ENCODE data around the gene SUMO3.

Gene SUMO3

DNA sequence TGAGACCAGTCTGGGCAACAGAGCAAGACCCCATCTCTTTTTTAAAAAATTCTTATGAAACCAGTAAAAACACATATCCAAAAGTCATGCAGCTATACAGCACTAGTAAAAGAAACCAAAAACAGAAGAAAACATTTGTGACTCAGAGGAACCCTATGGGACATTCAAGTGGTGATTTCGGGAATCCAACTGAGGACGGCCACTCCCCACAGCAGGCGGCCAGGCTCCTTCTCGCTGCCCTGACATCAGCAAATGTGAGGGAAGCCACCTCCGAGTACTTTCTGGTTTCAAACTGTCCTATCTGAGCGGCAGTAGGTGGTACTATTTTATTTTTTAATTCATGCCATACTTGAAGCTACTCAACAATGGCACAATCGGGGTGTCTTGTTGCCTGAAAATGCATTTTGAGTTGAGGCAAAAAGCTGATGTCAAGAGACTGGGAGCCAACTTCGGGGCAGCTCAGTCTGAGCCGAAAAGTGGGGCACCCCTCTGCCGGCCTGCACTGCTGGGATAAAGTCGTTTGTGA, 3.3 kb downstream of the SUMO3 start:
- peaks cover 5% of the 10 kb centered on the region; the same call in 1 of the 2 replicates for H3K9me3 ChIP-seq
- no peak overlapping the region for H3K4me3 ChIP-seq
- no peaks in the 10 kb centered on the region for H3K27me3 ChIP-seq (ENCODE audit: low read depth)
- DNase-seq (ENCODE audit: low spot score in 2 of 2): no peak
- in situ Hi-C loops (cut with MboI; ENCODE audit: low sequenced_read_pairs): no loop called here
- no peaks in the 10 kb centered on the region for H3K4me1 ChIP-seq
- peaks cover 7% of the 10 kb centered on the region; the same call in 1 of the 2 replicates for H3K36me3 ChIP-seq (replicated peaks)

DNA sequence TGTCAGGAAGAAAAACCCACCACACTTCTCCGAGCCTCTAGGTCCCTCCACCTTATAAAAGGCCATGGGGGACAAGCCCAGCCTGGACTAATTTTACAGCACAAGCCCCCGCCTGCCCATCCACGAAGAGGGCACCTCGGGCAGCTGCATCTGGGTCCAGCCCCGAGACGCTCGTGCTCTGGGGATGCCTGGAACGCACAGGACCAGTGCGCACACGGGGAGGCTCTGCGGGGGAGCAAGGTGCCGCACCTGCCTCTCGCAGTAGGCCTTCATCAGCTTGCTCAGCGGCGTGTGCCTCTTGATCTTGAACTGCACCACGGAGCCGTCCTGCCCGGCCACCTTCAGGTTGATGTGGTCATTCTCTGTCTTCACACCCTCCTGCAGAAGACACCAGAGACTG, 4.1 kb downstream of the SUMO3 start:
- H3K4me1 ChIP-seq: no peaks in the 10 kb centered on the region
- in situ Hi-C loops (cut with MboI; ENCODE audit: low sequenced_read_pairs): no loop called here

GRCh38 chr21:44813149-44813548, 4.7 kb downstream of the SUMO3 start:
- Histone ChIP-seq H3K4me3 (no peak overlapping the region), H3K36me3 (replicated peaks) (peaks cover 17% of the 10 kb centered on the region; the same call in 1 of the 2 replicates)
- in situ Hi-C loops (cut with MboI; ENCODE audit: low sequenced_read_pairs): no loop called here

More for the DNA sequence above, 4.1 kb downstream of the SUMO3 start:
- Histone ChIP-seq H3K4me3 (no peak overlapping the region), H3K9me3 (no peaks in the 10 kb centered on the region), H3K36me3 (replicated peaks) (peaks cover 12% of the 10 kb centered on the region; the same call in 1 of the 2 replicates), H3K27me3 (ENCODE audit: low read depth) (no peaks in the 10 kb centered on the region)
- DNase-seq (ENCODE audit: low spot score in 2 of 2): no peak

GRCh38 chr21:44812640-44813039, 5.2 kb downstream of the SUMO3 start:
- H3K4me1 ChIP-seq: no peaks in the 10 kb centered on the region
- H3K4me3 ChIP-seq: no peak overlapping the region
- in situ Hi-C loops (cut with MboI; ENCODE audit: low sequenced_read_pairs): no loop called here
- H3K36me3 ChIP-seq (replicated peaks): peaks cover 19% of the 10 kb centered on the region; the same call in 1 of the 2 replicates
- no peaks in the 10 kb centered on the region for H3K9me3 ChIP-seq
- DNase-seq (ENCODE audit: low spot score in 2 of 2): no peak
- no peaks in the 10 kb centered on the region for H3K27me3 ChIP-seq (ENCODE audit: low read depth)

More at GRCh38 chr21:44813149-44813548, 4.7 kb downstream of the SUMO3 start:
- DNase-seq (ENCODE audit: low spot score in 2 of 2): no peak
- Histone ChIP-seq H3K4me1 (no peaks in the 10 kb centered on the region), H3K9me3 (no peaks in the 10 kb centered on the region), H3K27me3 (ENCODE audit: low read depth) (no peaks in the 10 kb centered on the region)

DNA sequence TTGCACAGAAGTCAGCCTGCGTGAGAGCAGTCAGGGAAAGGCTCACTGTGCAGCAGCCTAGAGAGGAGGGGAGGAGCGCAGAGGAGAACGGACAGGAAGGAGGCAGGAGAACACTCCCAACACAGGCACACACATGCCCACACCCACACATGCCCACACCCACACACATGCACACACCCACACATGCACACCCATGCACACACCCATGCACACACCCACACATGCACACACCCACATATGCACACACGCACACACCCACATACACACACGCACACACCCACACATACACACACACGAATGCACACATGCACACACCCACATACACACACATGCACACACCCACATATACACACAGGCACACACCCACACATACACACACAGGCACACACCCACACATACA, 7.1 kb downstream of the SUMO3 start:
- peaks cover 30% of the 10 kb centered on the region for H3K36me3 ChIP-seq (replicated peaks)
- H3K4me1 ChIP-seq: no peaks in the 10 kb centered on the region
- no peak for DNase-seq (ENCODE audit: low spot score in 2 of 2)
- H3K9me3 ChIP-seq: no peaks in the 10 kb centered on the region
- H3K27me3 ChIP-seq (ENCODE audit: low read depth): no peaks in the 10 kb centered on the region
- in situ Hi-C loops (cut with MboI; ENCODE audit: low sequenced_read_pairs): no loop called here
- H3K4me3 ChIP-seq: no peak overlapping the region

DNA sequence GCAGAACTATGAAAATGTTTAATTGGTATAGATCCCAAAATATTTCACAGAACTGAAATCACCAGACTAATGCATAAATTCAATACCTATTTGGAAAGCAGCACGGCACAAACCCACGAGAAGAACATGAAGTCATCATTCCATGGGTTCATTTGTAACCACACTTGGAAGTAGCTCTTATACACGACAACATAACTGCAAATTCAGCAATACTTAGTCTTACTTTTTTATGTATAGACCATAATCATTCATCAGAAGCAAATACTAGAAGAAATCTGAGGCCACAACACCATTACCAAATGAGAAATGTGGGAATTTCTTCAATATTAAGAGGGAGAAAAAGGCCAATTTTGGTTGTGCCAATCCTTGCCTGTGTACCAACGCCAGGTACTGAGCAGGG, 12.0 kb downstream of the SUMO3 start:
- H3K27me3 ChIP-seq (ENCODE audit: low read depth): no peaks in the 10 kb centered on the region
- in situ Hi-C loops (cut with MboI; ENCODE audit: low sequenced_read_pairs): no loop called here
- H3K36me3 ChIP-seq (replicated peaks): peaks cover 41% of the 10 kb centered on the region

DNA sequence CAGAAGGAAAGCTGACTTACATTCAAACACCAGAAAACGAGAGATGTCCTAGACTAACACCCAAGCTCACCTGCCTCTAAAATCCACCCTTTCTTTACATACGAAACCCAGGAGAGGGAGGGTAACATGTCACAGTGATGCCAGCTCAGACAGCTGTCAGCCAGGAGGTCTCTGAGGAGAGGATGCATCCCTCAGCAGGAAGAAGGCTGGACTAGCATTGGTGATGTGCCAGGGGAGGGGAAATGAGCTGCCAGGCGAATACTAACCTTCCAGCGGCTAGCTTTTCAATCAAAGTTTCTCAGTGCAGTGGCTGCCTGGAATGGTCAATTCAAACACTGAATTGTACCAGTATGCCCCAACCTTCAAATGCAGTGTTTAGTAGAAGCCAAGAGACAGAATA, 12.6 kb downstream of the SUMO3 start:
- no peak for DNase-seq (ENCODE audit: low spot score in 2 of 2)
- H3K9me3 ChIP-seq: no peaks in the 10 kb centered on the region
- H3K36me3 ChIP-seq (replicated peaks): peaks cover 46% of the 10 kb centered on the region
- H3K4me3 ChIP-seq: no peak overlapping the region
- H3K4me1 ChIP-seq: peaks cover 5% of the 10 kb centered on the region
- in situ Hi-C loops (cut with MboI; ENCODE audit: low sequenced_read_pairs): no loop called here
- H3K27me3 ChIP-seq (ENCODE audit: low read depth): no peaks in the 10 kb centered on the region

More for the DNA sequence above, 12.0 kb downstream of the SUMO3 start:
- H3K4me3 ChIP-seq: no peak overlapping the region
- DNase-seq (ENCODE audit: low spot score in 2 of 2): no peak
- no peaks in the 10 kb centered on the region for H3K4me1 ChIP-seq
- no peaks in the 10 kb centered on the region for H3K9me3 ChIP-seq

DNA sequence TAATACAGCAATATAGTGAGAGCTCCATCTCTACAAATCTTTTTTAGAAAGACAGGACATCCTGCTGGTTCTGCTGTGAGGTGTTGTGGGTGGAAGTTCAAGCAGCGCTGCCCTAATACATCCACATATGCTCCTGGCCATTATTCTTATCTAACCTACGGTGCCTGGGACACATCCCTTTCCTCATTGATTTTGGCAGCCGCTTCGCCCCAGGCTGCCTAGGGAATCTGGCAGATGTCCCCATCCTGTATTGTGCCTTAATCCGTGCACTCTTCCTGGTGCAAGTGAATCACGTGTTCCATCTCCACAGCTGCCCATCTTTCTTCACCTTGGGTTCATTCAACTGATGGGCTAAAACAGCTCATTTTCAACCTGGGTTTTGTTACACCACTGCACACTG, 13.1 kb downstream of the SUMO3 start:
- Histone ChIP-seq H3K9me3 (no peaks in the 10 kb centered on the region), H3K4me1 (peaks cover 8% of the 10 kb centered on the region), H3K36me3 (replicated peaks) (peaks cover 49% of the 10 kb centered on the region), H3K27me3 (ENCODE audit: low read depth) (no peaks in the 10 kb centered on the region), H3K4me3 (no peak overlapping the region)
- no peak for DNase-seq (ENCODE audit: low spot score in 2 of 2)
- in situ Hi-C loops (cut with MboI; ENCODE audit: low sequenced_read_pairs): no loop called here

DNA sequence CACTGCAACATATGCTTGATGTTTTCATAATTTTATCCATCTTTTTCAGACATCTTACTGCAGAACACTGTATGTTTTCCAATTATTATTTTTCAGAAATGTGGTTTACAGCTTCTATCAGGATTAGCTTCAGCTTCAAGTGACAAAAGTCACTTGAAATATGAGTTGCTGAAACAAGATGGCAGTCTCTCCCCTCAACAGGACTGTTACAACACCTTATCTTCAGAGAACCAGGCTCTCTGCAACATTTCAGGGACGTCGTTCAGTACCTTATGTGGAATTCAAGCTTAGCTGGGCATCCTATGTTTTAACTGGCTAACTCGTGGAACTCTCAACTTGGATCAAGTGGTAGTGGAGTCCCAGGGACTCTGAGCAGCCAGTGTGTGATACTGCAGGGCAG, 14.2 kb downstream of the SUMO3 start:
- Histone ChIP-seq H3K4me3 (no peak overlapping the region), H3K27me3 (ENCODE audit: low read depth) (no peaks in the 10 kb centered on the region), H3K36me3 (replicated peaks) (peaks cover 53% of the 10 kb centered on the region), H3K4me1 (peaks cover 8% of the 10 kb centered on the region), H3K9me3 (no peaks in the 10 kb centered on the region; the same call in 1 of the 2 replicates)
- in situ Hi-C loops (cut with MboI; ENCODE audit: low sequenced_read_pairs): no loop called here
- DNase-seq (ENCODE audit: low spot score in 2 of 2): no peak

- in situ Hi-C loops (cut with MboI; ENCODE audit: low sequenced_read_pairs): no loop called here
Measured at GRCh38 chr21:44802396-44803153, 15.3 kb downstream of the SUMO3 start.

DNA sequence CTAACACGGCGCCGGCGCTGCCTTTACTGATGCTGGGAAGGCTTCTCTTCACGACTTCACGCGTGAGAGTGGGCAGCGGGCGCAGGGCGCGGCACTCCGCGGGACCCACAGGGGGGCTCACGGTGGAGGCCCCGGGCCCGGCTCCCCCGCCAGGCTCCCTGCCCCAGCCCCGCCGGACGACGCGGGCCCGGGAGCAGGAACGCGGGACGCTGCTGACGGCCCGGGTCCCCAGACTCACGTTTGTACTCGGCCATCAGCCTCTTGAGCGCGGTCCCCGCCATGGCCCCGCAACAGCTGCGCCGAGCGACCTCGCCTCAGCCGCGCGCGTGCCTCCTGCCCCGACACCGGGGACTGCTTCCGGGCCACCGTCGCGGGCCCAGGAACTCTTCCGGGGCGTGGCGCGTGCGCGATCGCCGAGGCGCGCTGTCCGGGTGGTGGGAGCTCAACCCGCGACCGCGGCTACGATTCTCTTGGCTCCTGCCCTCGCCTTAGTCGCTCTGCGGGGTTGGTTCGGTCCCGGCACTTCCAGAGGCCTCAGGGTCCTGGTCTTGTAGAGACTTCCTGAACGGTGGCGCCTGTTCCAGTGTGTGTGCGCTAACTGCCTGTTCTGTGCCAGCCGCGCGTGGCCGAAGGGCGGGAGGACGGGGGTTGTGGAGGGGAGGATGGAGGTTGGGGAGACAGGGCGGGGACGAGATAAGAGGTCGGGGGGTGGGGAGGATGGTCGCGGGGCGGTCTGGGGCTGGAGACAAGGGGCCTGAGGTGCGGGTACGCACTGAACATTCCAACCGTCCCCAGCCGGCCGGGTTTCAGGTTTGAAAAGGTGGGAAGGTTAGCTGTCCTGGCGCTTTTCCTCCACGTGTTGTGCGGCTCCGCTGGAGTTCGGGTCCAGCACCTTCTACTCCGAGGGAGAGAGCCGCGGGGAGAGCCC, 16.1 kb downstream of the SUMO3 start, which contains the start of gene UBE2G2:
UBE2G2 (minus strand) TSS at position 353 of the 928 bp plus-strand sequence; CDS start at position 281, 72 bp downstream.
- Histone ChIP-seq H3K4me1 (peaks cover 8% of the 10 kb centered on the region), H3K9me3 (no peaks in the 10 kb centered on the region; the same call in 1 of the 2 replicates), H3K27me3 (ENCODE audit: low read depth) (no peaks in the 10 kb centered on the region), H3K4me3 (peak within 1 kb of the TSS; percentile 70), H3K36me3 (replicated peaks) (peaks cover 52% of the 10 kb centered on the region)
- peak; percentile 61 to 88 for DNase-seq (ENCODE audit: low spot score in 2 of 2)
- in situ Hi-C loops (cut with MboI; ENCODE audit: low sequenced_read_pairs): no loop called here

More at GRCh38 chr21:44802396-44803153, 15.3 kb downstream of the SUMO3 start:
- Histone ChIP-seq H3K4me3 (peak overlapping the region; percentile 70), H3K9me3 (no peaks in the 10 kb centered on the region; the same call in 1 of the 2 replicates), H3K36me3 (replicated peaks) (peaks cover 57% of the 10 kb centered on the region), H3K4me1 (peaks cover 8% of the 10 kb centered on the region), H3K27me3 (ENCODE audit: low read depth) (no peaks in the 10 kb centered on the region)
- DNase-seq (ENCODE audit: low spot score in 2 of 2): peak; percentile 29 to 61

GRCh38 chr21:44800971-44801467, 16.8 kb downstream of the SUMO3 start:
- peak overlapping the region; percentile 70 for H3K4me3 ChIP-seq
- no peaks in the 10 kb centered on the region for H3K27me3 ChIP-seq (ENCODE audit: low read depth)
- DNase-seq (ENCODE audit: low spot score in 2 of 2): peak; percentile 34 to 47
- peaks cover 47% of the 10 kb centered on the region for H3K36me3 ChIP-seq (replicated peaks)
- in situ Hi-C loops (cut with MboI; ENCODE audit: low sequenced_read_pairs): no loop called here
- no peaks in the 10 kb centered on the region; the same call in 1 of the 2 replicates for H3K9me3 ChIP-seq
- peaks cover 8% of the 10 kb centered on the region for H3K4me1 ChIP-seq

GRCh38 chr21:44800103-44800502, 17.8 kb downstream of the SUMO3 start:
- peaks cover 47% of the 10 kb centered on the region for H3K36me3 ChIP-seq (replicated peaks)
- H3K4me3 ChIP-seq: peak overlapping the region; percentile 70
- no peaks in the 10 kb centered on the region; the same call in 1 of the 2 replicates for H3K9me3 ChIP-seq
- in situ Hi-C loops (cut with MboI; ENCODE audit: low sequenced_read_pairs): no loop called here
- H3K4me1 ChIP-seq: peaks cover 8% of the 10 kb centered on the region
- DNase-seq (ENCODE audit: low spot score in 2 of 2): peak in 1 of 2 experiments; percentile 34
- H3K27me3 ChIP-seq (ENCODE audit: low read depth): no peaks in the 10 kb centered on the region
